Suprapubic skin (tissue), 4 donors: ENCODE measurements around the gene TMC4.

Source experiments
- EP300 ChIP-seq: sonication (generic); formaldehyde crosslinking; IDR thresholded peaks from one replicate; pipeline ENCODE4 v1.6.1; 2017; ENCODE audit warnings: antibody characterized with exemption
- POLR2A ChIP-seq, 2 donors: fragments of 450-650 bp; IDR thresholded peaks; one replicate each; pipeline ENCODE4 v1.6.1; 2017; ENCODE audit warnings: antibody characterized with exemption in 2 of 2, mild to moderate bottlenecking in 2 of 2, moderate library complexity in 2 of 2
- POLR2AphosphoS5 ChIP-seq, 3 donors: sonication (generic); formaldehyde crosslinking; IDR thresholded peaks; one replicate each; pipeline ENCODE4 v1.6.1; 2017; ENCODE audit warnings: antibody characterized with exemption in 3 of 3
- TF ChIP-seq, protein P1 (sequence below), 2 donors: fragments of 200-600 bp in 1 of 2; fragments of 450-650 bp in 1 of 2; sonication (generic) in 1 of 2; IDR thresholded peaks; one replicate each; pipeline ENCODE4 v1.5.1; 2016 to 2019; ENCODE audit warnings: antibody characterized with exemption in 2 of 2, mild to moderate bottlenecking in 1 of 2, moderate library complexity in 1 of 2

DNA sequence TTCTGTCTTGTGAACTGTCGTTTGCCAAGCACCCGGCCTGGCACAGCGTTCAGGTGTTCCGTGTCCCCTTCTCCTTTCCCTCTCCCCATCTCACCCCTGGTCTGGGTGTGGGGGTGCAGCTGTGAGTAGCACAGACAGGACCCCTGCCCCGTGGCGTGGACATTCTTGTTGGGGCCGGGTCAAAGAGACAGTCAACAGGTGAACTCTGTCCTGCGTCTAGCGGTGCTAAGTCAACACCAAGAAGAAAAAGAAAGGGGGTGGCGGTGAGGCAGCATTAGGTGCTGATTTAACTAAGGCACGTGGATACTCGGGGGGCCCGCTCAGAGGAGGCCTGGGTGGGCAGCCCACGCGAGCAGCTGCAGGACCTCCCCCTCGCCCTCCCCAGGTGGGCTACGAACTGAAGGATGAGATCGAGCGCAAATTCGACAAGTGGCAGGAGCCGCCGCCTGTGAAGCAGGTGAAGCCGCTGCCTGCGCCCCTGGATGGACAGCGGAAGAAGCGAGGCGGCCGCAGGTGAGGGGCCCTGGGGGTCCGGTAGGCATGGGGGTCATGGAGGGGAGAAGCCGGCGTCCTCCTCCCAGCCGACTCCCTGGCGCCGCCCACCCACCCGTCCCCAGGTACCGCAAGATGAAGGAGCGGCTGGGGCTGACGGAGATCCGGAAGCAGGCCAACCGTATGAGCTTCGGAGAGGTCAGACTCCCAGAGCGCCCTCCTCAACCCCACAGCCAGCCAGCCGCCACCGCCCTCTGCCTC is 45.1 kb downstream of the TMC4 start:
- TF ChIP-seq POLR2A (IDR thresholded peaks at IDR 0.05) (no peak), POLR2AphosphoS5 (IDR thresholded peaks at IDR 0.05) (no peak), EP300 (no peak)
- TF ChIP-seq, protein P1, sequence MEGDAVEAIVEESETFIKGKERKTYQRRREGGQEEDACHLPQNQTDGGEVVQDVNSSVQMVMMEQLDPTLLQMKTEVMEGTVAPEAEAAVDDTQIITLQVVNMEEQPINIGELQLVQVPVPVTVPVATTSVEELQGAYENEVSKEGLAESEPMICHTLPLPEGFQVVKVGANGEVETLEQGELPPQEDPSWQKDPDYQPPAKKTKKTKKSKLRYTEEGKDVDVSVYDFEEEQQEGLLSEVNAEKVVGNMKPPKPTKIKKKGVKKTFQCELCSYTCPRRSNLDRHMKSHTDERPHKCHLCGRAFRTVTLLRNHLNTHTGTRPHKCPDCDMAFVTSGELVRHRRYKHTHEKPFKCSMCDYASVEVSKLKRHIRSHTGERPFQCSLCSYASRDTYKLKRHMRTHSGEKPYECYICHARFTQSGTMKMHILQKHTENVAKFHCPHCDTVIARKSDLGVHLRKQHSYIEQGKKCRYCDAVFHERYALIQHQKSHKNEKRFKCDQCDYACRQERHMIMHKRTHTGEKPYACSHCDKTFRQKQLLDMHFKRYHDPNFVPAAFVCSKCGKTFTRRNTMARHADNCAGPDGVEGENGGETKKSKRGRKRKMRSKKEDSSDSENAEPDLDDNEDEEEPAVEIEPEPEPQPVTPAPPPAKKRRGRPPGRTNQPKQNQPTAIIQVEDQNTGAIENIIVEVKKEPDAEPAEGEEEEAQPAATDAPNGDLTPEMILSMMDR (IDR thresholded peaks at IDR 0.05), result no peak
